ENCODE data around the gene OR10A6. TPM values are rescaled to one million over a fixed set of nuclear protein-coding genes. Genes with fewer than 3 reads are reported as not detected.

OR10A6 gene
- total and polyA plus RNA-seq, 9 of the 15 experiments (the other 6 are each of a cell fraction or from before 2014, with no cell fraction given), result not detected

- no peak for TF ChIP-seq REST (IDR thresholded peaks at IDR 0.05; ENCODE audit: borderline replicate concordance)
- TF ChIP-seq REST (CRISPR knock-in tag; IDR thresholded peaks at IDR 0.05; ENCODE audit: low read depth), result no peak
- no peak for TF ChIP-seq ZBTB43 (CRISPR knock-in tag; IDR thresholded peaks at IDR 0.05)
- TF ChIP-seq CTBP1 (IDR thresholded peaks at IDR 0.05; ENCODE audit: borderline replicate concordance), result peak; percentile 41; the same call in 1 of the 2 replicates
- TF ChIP-seq FOXK1 (CRISPR knock-in tag; IDR thresholded peaks at IDR 0.05; ENCODE audit: borderline replicate concordance), result no peak
- TF ChIP-seq SAFB (IDR thresholded peaks at IDR 0.05; ENCODE audit: borderline replicate concordance, low read depth, low read length), result no peak
- TF ChIP-seq MECOM (CRISPR knock-in tag; IDR thresholded peaks at IDR 0.05), result 0 out of 2 replicates have a peak, but pooled peaks have one; percentile 47
- TF ChIP-seq, protein P1, sequence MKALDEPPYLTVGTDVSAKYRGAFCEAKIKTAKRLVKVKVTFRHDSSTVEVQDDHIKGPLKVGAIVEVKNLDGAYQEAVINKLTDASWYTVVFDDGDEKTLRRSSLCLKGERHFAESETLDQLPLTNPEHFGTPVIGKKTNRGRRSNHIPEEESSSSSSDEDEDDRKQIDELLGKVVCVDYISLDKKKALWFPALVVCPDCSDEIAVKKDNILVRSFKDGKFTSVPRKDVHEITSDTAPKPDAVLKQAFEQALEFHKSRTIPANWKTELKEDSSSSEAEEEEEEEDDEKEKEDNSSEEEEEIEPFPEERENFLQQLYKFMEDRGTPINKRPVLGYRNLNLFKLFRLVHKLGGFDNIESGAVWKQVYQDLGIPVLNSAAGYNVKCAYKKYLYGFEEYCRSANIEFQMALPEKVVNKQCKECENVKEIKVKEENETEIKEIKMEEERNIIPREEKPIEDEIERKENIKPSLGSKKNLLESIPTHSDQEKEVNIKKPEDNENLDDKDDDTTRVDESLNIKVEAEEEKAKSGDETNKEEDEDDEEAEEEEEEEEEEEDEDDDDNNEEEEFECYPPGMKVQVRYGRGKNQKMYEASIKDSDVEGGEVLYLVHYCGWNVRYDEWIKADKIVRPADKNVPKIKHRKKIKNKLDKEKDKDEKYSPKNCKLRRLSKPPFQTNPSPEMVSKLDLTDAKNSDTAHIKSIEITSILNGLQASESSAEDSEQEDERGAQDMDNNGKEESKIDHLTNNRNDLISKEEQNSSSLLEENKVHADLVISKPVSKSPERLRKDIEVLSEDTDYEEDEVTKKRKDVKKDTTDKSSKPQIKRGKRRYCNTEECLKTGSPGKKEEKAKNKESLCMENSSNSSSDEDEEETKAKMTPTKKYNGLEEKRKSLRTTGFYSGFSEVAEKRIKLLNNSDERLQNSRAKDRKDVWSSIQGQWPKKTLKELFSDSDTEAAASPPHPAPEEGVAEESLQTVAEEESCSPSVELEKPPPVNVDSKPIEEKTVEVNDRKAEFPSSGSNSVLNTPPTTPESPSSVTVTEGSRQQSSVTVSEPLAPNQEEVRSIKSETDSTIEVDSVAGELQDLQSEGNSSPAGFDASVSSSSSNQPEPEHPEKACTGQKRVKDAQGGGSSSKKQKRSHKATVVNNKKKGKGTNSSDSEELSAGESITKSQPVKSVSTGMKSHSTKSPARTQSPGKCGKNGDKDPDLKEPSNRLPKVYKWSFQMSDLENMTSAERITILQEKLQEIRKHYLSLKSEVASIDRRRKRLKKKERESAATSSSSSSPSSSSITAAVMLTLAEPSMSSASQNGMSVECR (CRISPR knock-in tag; IDR thresholded peaks at IDR 0.05), result no peak
- no peak for TF ChIP-seq MITF (IDR thresholded peaks at IDR 0.05)
- no peak for TF ChIP-seq SMARCA5 (IDR thresholded peaks at IDR 0.05)
- no peak for TF ChIP-seq NFYB (IDR thresholded peaks at IDR 0.05; ENCODE audit: extremely low read depth, insufficient read length)
- no peak for TF ChIP-seq ZC3H4 (CRISPR knock-in tag; IDR thresholded peaks at IDR 0.05; ENCODE audit: borderline replicate concordance)
Measured at GRCh38 chr11:7977232-7977917, 46.3 kb upstream of the OR10A6 start (continued).

All from K562 (cell line).